Measurements from ENCODE around the gene MEIS2. TPM values are rescaled to one million over a fixed set of nuclear protein-coding genes. Genes with fewer than 3 reads are reported as not detected.

The MEIS2 gene
- total RNA-seq, 6 experiments from 2014 or later, result 31.8 to 48.0 (median 42.8) TPM

- TF ChIP-seq, protein P1, sequence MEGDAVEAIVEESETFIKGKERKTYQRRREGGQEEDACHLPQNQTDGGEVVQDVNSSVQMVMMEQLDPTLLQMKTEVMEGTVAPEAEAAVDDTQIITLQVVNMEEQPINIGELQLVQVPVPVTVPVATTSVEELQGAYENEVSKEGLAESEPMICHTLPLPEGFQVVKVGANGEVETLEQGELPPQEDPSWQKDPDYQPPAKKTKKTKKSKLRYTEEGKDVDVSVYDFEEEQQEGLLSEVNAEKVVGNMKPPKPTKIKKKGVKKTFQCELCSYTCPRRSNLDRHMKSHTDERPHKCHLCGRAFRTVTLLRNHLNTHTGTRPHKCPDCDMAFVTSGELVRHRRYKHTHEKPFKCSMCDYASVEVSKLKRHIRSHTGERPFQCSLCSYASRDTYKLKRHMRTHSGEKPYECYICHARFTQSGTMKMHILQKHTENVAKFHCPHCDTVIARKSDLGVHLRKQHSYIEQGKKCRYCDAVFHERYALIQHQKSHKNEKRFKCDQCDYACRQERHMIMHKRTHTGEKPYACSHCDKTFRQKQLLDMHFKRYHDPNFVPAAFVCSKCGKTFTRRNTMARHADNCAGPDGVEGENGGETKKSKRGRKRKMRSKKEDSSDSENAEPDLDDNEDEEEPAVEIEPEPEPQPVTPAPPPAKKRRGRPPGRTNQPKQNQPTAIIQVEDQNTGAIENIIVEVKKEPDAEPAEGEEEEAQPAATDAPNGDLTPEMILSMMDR (IDR thresholded peaks at IDR 0.05), result no peak
- DNase-seq, result no peak
- Mint-ChIP-seq H3K4me1 (ENCODE audit: low read depth) (peaks cover 55% of the 10 kb centered on the region), H3K27ac (peak overlapping the region; percentile 98), H3K9me3 (no peaks in the 10 kb centered on the region), H3K36me3 (ENCODE audit: low read depth) (peaks cover 58% of the 10 kb centered on the region), H3K4me3 (peak overlapping the region; percentile 98), H3K27me3 (ENCODE audit: insufficient read depth) (peaks cover 14% of the 10 kb centered on the region)
These were observed 3.0 kb downstream of the MEIS2 start for GRCh38 chr15:37097144-37097919.

DNA sequence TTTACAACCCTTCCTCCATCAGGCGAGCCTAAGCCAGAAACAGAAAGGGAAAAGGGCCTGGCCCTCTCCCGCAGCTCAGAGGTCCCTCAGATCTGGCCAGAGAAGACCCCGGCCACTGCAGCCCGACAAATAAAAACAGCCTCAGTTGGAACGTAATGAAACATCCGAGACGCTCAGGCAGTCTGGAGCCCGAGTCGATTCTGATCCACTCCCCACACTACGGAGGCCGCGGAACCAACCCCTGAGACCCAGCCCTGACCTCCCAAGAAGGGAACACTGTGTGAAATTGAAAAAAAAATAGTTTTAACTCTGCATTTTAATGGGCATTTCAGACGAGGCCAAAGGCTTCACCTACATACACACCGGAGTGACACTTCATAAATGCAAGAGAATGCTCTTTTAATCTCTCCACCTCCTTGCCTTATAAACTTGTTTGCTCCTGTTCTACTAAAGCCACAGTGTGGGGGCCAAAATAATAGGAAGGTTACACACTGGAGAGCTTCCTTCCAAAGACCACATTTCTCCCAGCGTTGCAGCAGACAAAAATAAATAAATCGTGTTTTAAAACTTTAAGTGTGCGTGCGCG lies 3.7 kb downstream of the MEIS2 start:
- DNase-seq, result no peak

GRCh38 chr15:37095770-37096557 lies 4.4 kb downstream of the MEIS2 start:
- H3K27ac Mint-ChIP-seq, result peak overlapping the region; percentile 34; the same call in 1 of the 2 replicates
- peaks cover 13% of the 10 kb centered on the region for H3K27me3 Mint-ChIP-seq (ENCODE audit: insufficient read depth)
- peaks cover 62% of the 10 kb centered on the region for H3K4me1 Mint-ChIP-seq (ENCODE audit: low read depth)
- DNase-seq, result no peak
- H3K9me3 Mint-ChIP-seq, result no peaks in the 10 kb centered on the region
- H3K36me3 Mint-ChIP-seq (ENCODE audit: low read depth), result peaks cover 64% of the 10 kb centered on the region
- peak overlapping the region; percentile 98 for H3K4me3 Mint-ChIP-seq
- TF ChIP-seq, protein P1 (IDR thresholded peaks at IDR 0.05), result no peak

More for the DNA sequence above, 3.7 kb downstream of the MEIS2 start:
- Mint-ChIP-seq H3K27me3 (ENCODE audit: insufficient read depth) (peaks cover 13% of the 10 kb centered on the region), H3K27ac (peak overlapping the region; percentile 98; the same call in 1 of the 2 replicates), H3K4me1 (ENCODE audit: low read depth) (peaks cover 57% of the 10 kb centered on the region), H3K4me3 (peak overlapping the region; percentile 98), H3K36me3 (ENCODE audit: low read depth) (peaks cover 60% of the 10 kb centered on the region), H3K9me3 (no peaks in the 10 kb centered on the region)
- TF ChIP-seq, protein P1 (IDR thresholded peaks at IDR 0.05), result no peak

- TF ChIP-seq, protein P1 (IDR thresholded peaks at IDR 0.05), result no peak
- peaks cover 6% of the 10 kb centered on the region for H3K27me3 Mint-ChIP-seq (ENCODE audit: insufficient read depth)
- H3K4me3 Mint-ChIP-seq, result peak overlapping the region; percentile 44
- H3K4me1 Mint-ChIP-seq (ENCODE audit: low read depth), result peaks cover 68% of the 10 kb centered on the region
- DNase-seq, result no peak
- H3K27ac Mint-ChIP-seq, result peak overlapping the region; percentile 75
- peaks cover 70% of the 10 kb centered on the region for H3K36me3 Mint-ChIP-seq (ENCODE audit: low read depth)
- H3K9me3 Mint-ChIP-seq, result no peaks in the 10 kb centered on the region
These were observed 5.2 kb downstream of the MEIS2 start for GRCh38 chr15:37094915-37095711.

Measured in HFFc6 (cell line).